ENCODE measurements around the gene NUP133. TPM values are rescaled to one million over a fixed set of nuclear protein-coding genes. Genes with fewer than 3 reads are reported as not detected.
"Not testable (repeated sequence)": the region's sequence is repeated elsewhere in the genome, so short reads cannot be mapped to it uniquely, and the experiment has no call there.

The NUP133 gene
- total RNA-seq, 2 experiments from 2014 or later, result 36.9 to 38.2 TPM

DNA sequence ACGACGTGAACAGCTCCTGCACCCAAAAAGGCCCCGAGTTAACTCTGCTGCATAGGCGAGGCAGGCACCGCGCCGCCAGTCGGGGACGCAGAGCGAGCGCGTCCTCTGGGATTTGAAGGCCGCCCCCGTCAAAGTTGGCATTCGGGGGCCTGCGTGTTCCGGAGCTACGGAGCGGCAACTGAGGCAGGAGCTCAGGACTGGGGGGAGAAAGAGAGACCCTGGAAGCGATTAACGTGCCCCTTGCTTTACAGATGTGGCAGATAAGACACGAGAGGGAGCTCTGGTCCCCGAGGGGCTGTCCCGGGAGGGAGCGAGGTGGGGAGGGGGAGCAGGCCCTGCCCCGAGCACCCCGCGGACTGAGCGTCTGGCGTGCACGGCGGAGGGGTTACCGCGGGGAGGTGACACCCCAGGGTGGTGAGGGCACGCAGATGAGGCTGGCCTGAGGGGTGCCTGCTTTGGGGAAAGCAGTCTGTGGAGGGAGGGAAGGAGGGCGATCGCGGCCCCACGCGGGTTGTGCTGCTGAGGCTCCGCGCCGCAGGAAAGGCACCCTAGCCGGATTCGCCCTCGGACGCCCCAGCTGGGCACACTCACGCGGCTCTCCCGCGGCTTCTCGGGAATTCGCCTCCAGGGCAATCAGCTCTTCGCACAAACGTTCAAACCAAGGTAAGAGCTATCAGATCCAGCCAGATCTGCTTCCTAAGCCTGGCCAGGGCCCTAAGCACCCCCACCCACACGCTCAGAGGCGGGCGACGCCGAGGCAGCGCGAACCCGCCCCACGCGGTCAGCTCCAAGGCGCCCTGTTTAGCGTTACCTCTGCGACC lies 100.7 kb downstream of the NUP133 start:
- Mint-ChIP-seq H3K4me3 (no peak overlapping the region), H3K27me3 (peaks cover 65% of the 10 kb centered on the region), H3K36me3 (ENCODE audit: low read depth) (no peaks in the 10 kb centered on the region), H3K27ac (no peak overlapping the region), H3K4me1 (peaks cover 18% of the 10 kb centered on the region), H3K9me3 (no peaks in the 10 kb centered on the region)
- POLR2A ChIA-PET, result no interaction called here
- no peak for DNase-seq
- CTCF ChIA-PET, result interaction anchor here (0.5 kb wide), 1 partner anchor 36 kb away, joined by 3 read pairs; no protein-coding TSS in a partner anchor

DNA sequence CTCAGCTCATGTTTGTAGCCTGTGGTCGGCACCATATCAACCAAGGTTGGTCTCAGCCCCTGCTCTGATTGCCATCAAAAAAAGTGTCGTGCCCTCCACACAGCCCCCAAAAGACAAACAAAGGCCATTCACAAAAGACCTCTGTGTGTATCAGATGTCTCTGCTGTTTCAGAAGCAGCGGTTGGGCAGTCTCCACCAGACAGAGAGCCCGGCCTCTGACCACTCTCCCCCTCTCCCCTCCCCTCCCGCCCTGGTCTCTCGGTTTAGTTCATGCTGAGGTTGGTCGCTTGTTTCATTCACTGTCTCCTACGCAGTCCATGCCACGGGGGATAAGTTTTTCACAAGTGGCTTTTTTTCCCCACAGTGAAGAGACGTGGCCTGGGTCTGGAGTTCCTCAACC lies 101.3 kb downstream of the NUP133 start:
- Mint-ChIP-seq H3K27me3 (peaks cover 63% of the 10 kb centered on the region), H3K4me1 (peaks cover 18% of the 10 kb centered on the region), H3K36me3 (ENCODE audit: low read depth) (no peaks in the 10 kb centered on the region), H3K27ac (no peak overlapping the region), H3K4me3 (no peak overlapping the region), H3K9me3 (no peaks in the 10 kb centered on the region)
- no peak for DNase-seq
- POLR2A ChIA-PET, result no interaction called here
- CTCF ChIA-PET, result no interaction called here

DNA sequence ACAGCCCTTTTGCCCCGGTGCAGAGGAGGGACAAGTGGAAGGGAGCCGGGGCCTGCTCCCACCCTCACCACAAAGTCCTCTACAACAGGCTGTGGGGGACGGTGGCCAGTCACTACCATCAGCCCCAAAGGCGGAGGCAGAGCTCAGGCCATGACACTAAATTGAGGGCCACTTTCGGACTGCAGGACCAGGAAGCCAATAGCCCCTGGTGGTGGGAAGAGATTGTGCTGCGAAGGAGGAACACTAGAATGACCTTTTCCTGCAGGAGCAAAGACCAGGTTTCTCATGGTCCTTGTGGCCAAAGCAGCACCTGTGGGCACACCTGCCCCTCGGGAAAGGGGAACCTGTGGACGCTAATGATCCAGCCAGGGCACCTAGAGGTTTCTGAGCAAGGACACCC lies 104.6 kb downstream of the NUP133 start:
- no peaks in the 10 kb centered on the region for H3K36me3 Mint-ChIP-seq (ENCODE audit: low read depth)

DNA sequence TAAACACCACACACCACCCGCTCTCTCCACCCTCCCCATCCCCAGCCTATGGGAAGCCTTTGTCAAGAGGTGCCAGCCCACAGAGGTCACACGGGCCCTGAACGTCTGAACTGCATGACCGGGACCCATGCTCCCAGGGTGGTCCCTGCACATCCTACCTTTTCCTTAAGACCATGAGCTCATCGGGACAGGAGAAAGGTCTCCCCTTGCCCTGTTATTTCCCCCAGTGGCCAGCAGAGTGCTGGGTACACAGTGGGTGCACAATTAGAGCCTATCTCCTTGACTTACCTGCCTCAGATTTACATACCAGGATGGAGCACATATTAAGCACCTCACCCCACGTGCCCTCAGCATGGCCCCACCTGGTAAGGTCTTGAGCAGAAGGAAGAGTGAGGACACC lies 105.1 kb downstream of the NUP133 start:
- POLR2A ChIA-PET, result no interaction called here
- CTCF ChIA-PET, result interaction anchor here (0.9 kb wide), 1 partner anchor 16 kb away, joined by 7 read pairs; no protein-coding TSS in a partner anchor
- H3K27ac Mint-ChIP-seq, result no peak overlapping the region
- H3K4me3 Mint-ChIP-seq, result no peak overlapping the region
- H3K27me3 Mint-ChIP-seq, result peaks cover 50% of the 10 kb centered on the region
- H3K9me3 Mint-ChIP-seq, result no peaks in the 10 kb centered on the region
- no peaks in the 10 kb centered on the region for H3K36me3 Mint-ChIP-seq (ENCODE audit: low read depth)
- no peak for DNase-seq
- H3K4me1 Mint-ChIP-seq, result peaks cover 3% of the 10 kb centered on the region

More for the DNA sequence above, 104.6 kb downstream of the NUP133 start:
- Mint-ChIP-seq H3K9me3 (no peaks in the 10 kb centered on the region), H3K4me3 (no peak overlapping the region), H3K27ac (no peak overlapping the region), H3K27me3 (peaks cover 54% of the 10 kb centered on the region), H3K4me1 (peaks cover 3% of the 10 kb centered on the region)
- no peak for DNase-seq
- ChIA-PET CTCF (interaction anchor here (1.1 kb wide), 1 partner anchor 15 kb away, joined by 3 read pairs; no protein-coding TSS in a partner anchor), POLR2A (no interaction called here)

DNA sequence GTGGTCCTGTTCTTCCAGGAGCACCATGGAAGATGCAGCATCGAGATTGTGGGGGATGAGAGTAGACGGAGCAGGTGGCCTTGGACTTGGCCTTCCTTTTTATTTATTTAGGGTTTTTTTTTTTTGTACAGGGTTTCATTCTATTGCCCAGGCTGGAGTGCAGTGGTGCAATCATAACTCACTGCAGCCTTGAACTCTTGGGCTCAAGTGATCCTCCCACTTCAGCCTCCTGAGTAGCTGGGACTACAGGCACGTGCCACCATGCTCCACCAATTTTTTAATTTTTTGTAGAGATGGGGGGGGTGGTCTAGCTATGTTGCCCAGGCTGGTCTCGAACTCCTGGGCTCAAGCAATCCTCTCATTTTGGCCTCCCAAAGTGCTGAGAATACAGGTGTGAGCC lies 105.8 kb downstream of the NUP133 start:
- peaks cover 45% of the 10 kb centered on the region for H3K27me3 Mint-ChIP-seq
- POLR2A ChIA-PET; H3K4me3 Mint-ChIP-seq; H3K9me3 Mint-ChIP-seq; H3K27ac Mint-ChIP-seq; H3K36me3 Mint-ChIP-seq (ENCODE audit: low read depth); DNase-seq; H3K4me1 Mint-ChIP-seq: not testable (repeated sequence)
- CTCF ChIA-PET, result interaction anchor here (0.9 kb wide), 1 partner anchor 15 kb away, joined by 7 read pairs; no protein-coding TSS in a partner anchor

DNA sequence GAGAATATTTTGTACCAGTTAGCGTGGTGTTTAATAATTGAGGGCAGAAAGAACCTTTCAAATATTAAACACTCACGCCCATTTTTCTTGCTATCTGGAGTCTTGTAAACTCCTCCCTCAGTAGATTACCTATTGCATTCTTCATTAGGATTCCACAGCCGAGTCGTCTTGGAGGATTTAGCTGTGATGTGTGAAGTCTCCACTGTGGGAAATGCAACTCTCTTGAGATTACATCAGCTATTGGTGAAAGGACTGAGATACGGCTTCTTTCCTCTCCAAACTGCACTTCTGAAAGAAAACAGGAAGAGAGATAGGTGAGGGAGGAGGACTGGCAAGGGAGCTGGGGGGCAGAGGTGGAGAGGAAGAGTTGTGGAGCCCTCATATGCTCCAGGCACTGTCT lies 110.4 kb downstream of the NUP133 start:
- no peaks in the 10 kb centered on the region for H3K9me3 Mint-ChIP-seq
- POLR2A ChIA-PET, result no interaction called here
- DNase-seq, result no peak

DNA sequence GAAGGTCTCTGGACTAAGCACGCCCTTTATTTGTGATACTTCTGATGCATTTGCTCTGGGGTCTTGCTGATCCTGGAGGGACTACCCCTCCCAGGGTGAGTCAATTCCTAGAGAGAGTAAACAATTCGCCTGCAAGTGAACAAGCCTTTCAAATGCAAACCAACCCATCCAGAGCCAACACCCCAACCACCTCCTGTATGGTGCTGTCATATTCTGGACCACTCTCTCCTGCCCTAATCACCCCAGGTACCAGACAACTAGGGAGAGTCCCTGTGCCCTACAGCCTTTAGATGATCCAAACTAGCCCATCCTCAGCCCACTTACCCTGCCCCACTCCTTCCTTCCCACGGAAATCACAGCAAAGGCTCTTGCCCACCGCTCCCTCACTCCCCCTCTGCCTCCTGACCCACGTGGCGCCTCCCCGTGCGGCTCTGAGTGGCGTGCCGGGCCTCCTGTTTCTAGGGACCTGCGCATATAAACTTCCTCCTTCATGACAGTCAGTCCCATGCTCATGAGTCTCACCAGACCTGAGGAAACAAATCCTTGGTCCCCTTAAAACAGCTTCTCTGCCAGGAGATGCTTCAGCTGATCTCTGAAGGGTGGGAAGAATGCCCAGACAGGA lies 111.4 kb downstream of the NUP133 start:
- POLR2A ChIA-PET, result no interaction called here

More for the DNA sequence above, 110.4 kb downstream of the NUP133 start:
- no peak overlapping the region for H3K27ac Mint-ChIP-seq
- peaks cover 1% of the 10 kb centered on the region for H3K4me1 Mint-ChIP-seq
- no peak overlapping the region for H3K4me3 Mint-ChIP-seq
- CTCF ChIA-PET, result interaction anchor here (1.6 kb wide), 1 partner anchor 84 kb away, joined by 4 read pairs; no protein-coding TSS in a partner anchor
- H3K27me3 Mint-ChIP-seq, result peaks cover 36% of the 10 kb centered on the region
- H3K36me3 Mint-ChIP-seq (ENCODE audit: low read depth), result no peaks in the 10 kb centered on the region

DNA sequence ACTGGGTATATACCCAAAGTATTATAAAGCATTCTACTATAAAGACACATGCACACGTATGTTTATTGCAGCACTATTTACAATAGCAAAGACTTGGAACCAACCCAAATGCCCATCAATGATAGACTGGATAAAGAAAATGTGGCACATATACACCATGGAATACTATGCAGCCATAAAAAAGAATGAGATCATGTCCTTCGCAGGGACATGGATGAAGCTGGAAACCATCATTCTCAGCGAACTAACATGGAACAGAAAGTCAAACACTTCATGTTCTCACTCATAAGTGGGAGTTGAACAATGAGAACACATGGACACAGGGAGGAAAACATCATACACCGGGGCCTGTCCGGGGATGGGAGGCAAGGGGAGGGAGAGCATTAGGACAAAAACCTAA lies 113.6 kb downstream of the NUP133 start:
- POLR2A ChIA-PET; H3K27ac Mint-ChIP-seq; CTCF ChIA-PET; DNase-seq; H3K9me3 Mint-ChIP-seq; H3K4me1 Mint-ChIP-seq; H3K36me3 Mint-ChIP-seq (ENCODE audit: low read depth); H3K4me3 Mint-ChIP-seq: not testable (repeated sequence)
- peaks cover 28% of the 10 kb centered on the region for H3K27me3 Mint-ChIP-seq

More for the DNA sequence above, 111.4 kb downstream of the NUP133 start:
- no peak for DNase-seq
- H3K4me3 Mint-ChIP-seq, result no peak overlapping the region
- CTCF ChIA-PET, result interaction anchor here (1.6 kb wide), 1 partner anchor 85 kb away, joined by 4 read pairs; no protein-coding TSS in a partner anchor
- peaks cover 1% of the 10 kb centered on the region for H3K4me1 Mint-ChIP-seq
- no peaks in the 10 kb centered on the region for H3K36me3 Mint-ChIP-seq (ENCODE audit: low read depth)
- no peaks in the 10 kb centered on the region for H3K9me3 Mint-ChIP-seq
- H3K27ac Mint-ChIP-seq, result no peak overlapping the region
- H3K27me3 Mint-ChIP-seq, result peaks cover 35% of the 10 kb centered on the region

DNA sequence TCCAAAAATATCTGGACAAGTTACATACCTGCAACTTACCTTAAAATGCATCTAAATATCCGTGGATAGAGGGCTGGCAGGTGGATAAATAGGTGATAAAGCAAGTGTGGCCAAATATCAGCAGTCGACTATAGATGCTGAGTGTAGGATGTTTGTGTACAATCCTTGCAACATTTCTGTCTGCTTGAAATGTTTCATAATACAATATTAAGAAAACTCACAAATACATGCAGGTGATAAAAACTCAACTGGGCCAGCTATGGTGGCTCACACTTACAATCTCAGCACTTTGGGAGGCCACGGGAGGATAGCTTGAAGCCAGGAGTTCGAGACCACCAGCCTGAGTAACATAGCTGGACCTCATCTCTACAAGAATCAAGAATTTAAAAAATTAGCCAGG lies 115.2 kb downstream of the NUP133 start:
- H3K4me3 Mint-ChIP-seq, result no peak overlapping the region

More for the DNA sequence above, 115.2 kb downstream of the NUP133 start:
- Mint-ChIP-seq H3K4me1 (peaks cover 1% of the 10 kb centered on the region), H3K36me3 (ENCODE audit: low read depth) (no peaks in the 10 kb centered on the region), H3K27me3 (peaks cover 29% of the 10 kb centered on the region), H3K9me3 (no peaks in the 10 kb centered on the region), H3K27ac (no peak overlapping the region)
- no peak for DNase-seq
- ChIA-PET POLR2A (no interaction called here), CTCF (no interaction called here)

Other genes starting within 250 kb of the NUP133 start
- gene RAB4A, start 237.2 kb downstream of the NUP133 start, total RNA-seq, result 10 to 100 TPM; 30.9 to 38.0 TPM
- gene CCSAP, start 165.3 kb downstream of the NUP133 start, total RNA-seq, result 10 to 100 TPM; 13.1 to 13.4 TPM
- not detected for gene ACTA1, start 74.2 kb downstream of the NUP133 start, total RNA-seq
- 10 to 100 TPM; 29.8 to 31.1 TPM for gene ABCB10, start 50.4 kb upstream of the NUP133 start, total RNA-seq
- 10 to 100 TPM; 21.0 to 23.9 TPM for gene TAF5L, start 117.8 kb upstream of the NUP133 start, total RNA-seq
- gene URB2, start 117.9 kb upstream of the NUP133 start, total RNA-seq, result 1 to 10 TPM; 7.1 to 8.3 TPM